SH-SY5Y (cell line): ENCODE data around the gene MPZL3.

Experiments used
- GATA2 ChIP-seq: IDR thresholded peaks from 2 replicates; pipeline ENCODE4 v1.6.1; 2011; ENCODE audit warnings: mild to moderate bottlenecking, low read depth, low read length
- GATA3 ChIP-seq: IDR thresholded peaks from 2 replicates; pipeline ENCODE4 v1.6.1; 2011; ENCODE audit warnings: low read depth, mild to moderate bottlenecking, low read length, moderate library complexity

- TF ChIP-seq GATA2 (no peak), GATA3 (no peak)
These were observed 36.9 kb downstream of the MPZL3 start for GRCh38 chr11:118215262-118215661.
